Activated CD4-positive, alpha-beta T cell treated with anti-CD3 and anti-CD28 coated beads, Interleukin-2, amount 50 U/mL, for 24 hours (primary cell): Measurements from ENCODE around the gene TMEM253.

Source experiments
- DNase-seq, 2 donors: peaks; one replicate each; pipeline ENCODE4 v3.0.0-alpha.2; 2020; ENCODE audit warnings: low read depth in 1 of 2, low spot score in 1 of 2

The TMEM253 gene

GRCh38 chr14:21089877-21090193, 11.0 kb upstream of the TMEM253 start:
- DNase-seq: no peak

- DNase-seq: no peak
These were observed 10.5 kb upstream of the TMEM253 start for GRCh38 chr14:21090194-21090939.

- DNase-seq: no peak
These were observed 9.8 kb upstream of the TMEM253 start for GRCh38 chr14:21090940-21091663.

GRCh38 chr14:21091821-21092272, 9.0 kb upstream of the TMEM253 start:
- no peak for DNase-seq

GRCh38 chr14:21092273-21093011, 8.4 kb upstream of the TMEM253 start:
- DNase-seq: peak; percentile 86 to 92

GRCh38 chr14:21093018-21093417, 7.8 kb upstream of the TMEM253 start:
- no peak for DNase-seq

- no peak for DNase-seq
These were observed 6.8 kb upstream of the TMEM253 start for GRCh38 chr14:21093769-21094681.

- no peak for DNase-seq
These were observed 5.2 kb upstream of the TMEM253 start for GRCh38 chr14:21095430-21096205.

GRCh38 chr14:21096438-21096837, 4.4 kb upstream of the TMEM253 start:
- no peak for DNase-seq

- DNase-seq: no peak
These were observed 3.8 kb upstream of the TMEM253 start for GRCh38 chr14:21096978-21097635.

- no peak for DNase-seq
These were observed 3.2 kb upstream of the TMEM253 start for GRCh38 chr14:21097636-21098075.

- DNase-seq: no peak
These were observed 2.6 kb upstream of the TMEM253 start, which contains the start of gene ZNF219 for GRCh38 chr14:21098076-21098891. ZNF219 (minus strand) TSS chr14:21098655; CDS start chr14:21093591, 5,064 bp downstream.

- no peak for DNase-seq
These were observed 1.8 kb upstream of the TMEM253 start for GRCh38 chr14:21098892-21099595.

GRCh38 chr14:21099596-21099985, 1.3 kb upstream of the TMEM253 start:
- no peak for DNase-seq

GRCh38 chr14:21101802-21102413, 1.0 kb downstream of the TMEM253 start:
- DNase-seq: no peak

- DNase-seq: no peak
These were observed 1.9 kb downstream of the TMEM253 start for GRCh38 chr14:21102521-21103410.

GRCh38 chr14:21103411-21103709, 2.5 kb downstream of the TMEM253 start:
- no peak for DNase-seq
